Large intestine (tissue), 3 donors: ENCODE measurements around the gene GSTA2. TPM values are rescaled to one million over a fixed set of nuclear protein-coding genes. Genes with fewer than 3 reads are reported as not detected.
A peak's percentile ranks its signal among the peaks of the same experiment; 100 is the strongest.
"Not testable (repeated sequence)": the region's sequence is repeated elsewhere in the genome, so short reads cannot be mapped to it uniquely, and the experiment has no call there.

Experiments
- DNase-seq, 2 donors: peaks; one replicate each; pipeline versions ENCODE4 v3.0.0 to v3.0.0-alpha.2; 2013
- H3K27ac ChIP-seq: one replicate; pipeline ENCODE4 v1.5.1; 2013; ENCODE audit warnings: low read length
- H3K27me3 ChIP-seq: 2 replicates; pipeline ENCODE4 v1.6.1; 2013; ENCODE audit warnings: low read length; ENCODE audit not compliant: control insufficient read depth, insufficient read depth
- H3K36me3 ChIP-seq: 2 replicates; pipeline ENCODE4 v1.6.1; 2013; ENCODE audit warnings: low read length; ENCODE audit not compliant: control insufficient read depth, insufficient read depth
- H3K4me1 ChIP-seq: one replicate; pipeline ENCODE4 v1.6.1; 2013; ENCODE audit warnings: low read length; ENCODE audit not compliant: control insufficient read depth, insufficient read depth
- H3K4me3 ChIP-seq: one replicate; pipeline ENCODE4 v1.5.1; 2013; ENCODE audit warnings: low read length
- H3K9me3 ChIP-seq: one replicate; pipeline ENCODE4 v1.6.1; 2013; ENCODE audit warnings: mild to moderate bottlenecking, low read depth, low read length, moderate library complexity; ENCODE audit not compliant: control insufficient read depth
- WGBS: methylation state at CpG from one replicate; pipeline ENCODE4 v1.1.5; 2013; ENCODE audit warnings: low lambda C conversion rate; ENCODE audit not compliant: insufficient coverage; 5-methylcytosine and 5-hydroxymethylcytosine counted together
- polyA plus RNA-seq: library from polyadenylated mRNA; unstranded; fragments of 120-200 nt; gene quantifications from one replicate; pipeline ENCODE4 v1.2.1, GENCODE V29; 2013

GSTA2 gene
- polyA plus RNA-seq, 1 donor, result 24.0 TPM

GRCh38 chr6:52727908-52728307 lies 35.4 kb downstream of the GSTA2 start:
- no peaks in the 10 kb centered on the region for H3K27me3 ChIP-seq
- H3K36me3 ChIP-seq, result no peaks in the 10 kb centered on the region
- H3K27ac ChIP-seq, result no peak overlapping the region
- no peaks in the 10 kb centered on the region for H3K9me3 ChIP-seq
- WGBS, result no CpG with 5 or more reads among the region's 2 CpGs
- DNase-seq, result no peak
- peaks cover 25% of the 10 kb centered on the region for H3K4me1 ChIP-seq
- H3K4me3 ChIP-seq, result no peak overlapping the region

- 76% methylated on average over 3 of the region's 15 CpGs for WGBS
- Histone ChIP-seq H3K9me3 (no peaks in the 10 kb centered on the region), H3K27ac (peak overlapping the region; percentile 97), H3K4me1 (peaks cover 25% of the 10 kb centered on the region), H3K4me3 (no peak overlapping the region), H3K27me3 (no peaks in the 10 kb centered on the region), H3K36me3 (no peaks in the 10 kb centered on the region)
- no peak for DNase-seq
Observed at GRCh38 chr6:52726741-52727535, 36.3 kb downstream of the GSTA2 start.

GRCh38 chr6:52726193-52726542 lies 37.1 kb downstream of the GSTA2 start:
- peaks cover 25% of the 10 kb centered on the region for H3K4me1 ChIP-seq

GRCh38 chr6:52725535-52726192 lies 37.6 kb downstream of the GSTA2 start:
- H3K27ac ChIP-seq, result peak overlapping the region; percentile 97
- DNase-seq, result peak; percentile 89 to 95
- H3K4me3 ChIP-seq, result no peak overlapping the region
- H3K27me3 ChIP-seq, result no peaks in the 10 kb centered on the region
- H3K4me1 ChIP-seq, result peaks cover 25% of the 10 kb centered on the region
- no peaks in the 10 kb centered on the region for H3K36me3 ChIP-seq
- WGBS, result 0% methylated on average over 1 of the region's 2 CpGs
- no peaks in the 10 kb centered on the region for H3K9me3 ChIP-seq

More at GRCh38 chr6:52726193-52726542, 37.1 kb downstream of the GSTA2 start:
- Histone ChIP-seq H3K27me3 (no peaks in the 10 kb centered on the region), H3K9me3 (no peaks in the 10 kb centered on the region), H3K36me3 (no peaks in the 10 kb centered on the region), H3K4me3 (no peak overlapping the region), H3K27ac (peak overlapping the region; percentile 97)
- DNase-seq, result no peak
- WGBS, result no CpG with 5 or more reads among the region's 2 CpGs

GRCh38 chr6:52725143-52725534 lies 38.1 kb downstream of the GSTA2 start:
- no peaks in the 10 kb centered on the region for H3K36me3 ChIP-seq
- no peaks in the 10 kb centered on the region for H3K9me3 ChIP-seq
- peak overlapping the region; percentile 97 for H3K27ac ChIP-seq
- no peaks in the 10 kb centered on the region for H3K27me3 ChIP-seq
- DNase-seq, result peak; percentile 83 to 94
- H3K4me3 ChIP-seq, result no peak overlapping the region
- no CpG with 5 or more reads among the region's 3 CpGs for WGBS
- H3K4me1 ChIP-seq, result peaks cover 25% of the 10 kb centered on the region

- H3K36me3 ChIP-seq, result no peaks in the 10 kb centered on the region
- 61% methylated on average over 4 of the region's 13 CpGs for WGBS
- DNase-seq, result peak; percentile 81 to 83
- H3K9me3 ChIP-seq, result no peaks in the 10 kb centered on the region
- no peaks in the 10 kb centered on the region for H3K27me3 ChIP-seq
- peak overlapping the region; percentile 97 for H3K27ac ChIP-seq
- peaks cover 25% of the 10 kb centered on the region for H3K4me1 ChIP-seq
- H3K4me3 ChIP-seq, result no peak overlapping the region
Observed at GRCh38 chr6:52724406-52725121, 38.7 kb downstream of the GSTA2 start.

- Histone ChIP-seq H3K9me3 (no peaks in the 10 kb centered on the region), H3K36me3 (no peaks in the 10 kb centered on the region), H3K4me1 (peaks cover 25% of the 10 kb centered on the region), H3K4me3 (no peak overlapping the region), H3K27ac (peak overlapping the region; percentile 97), H3K27me3 (no peaks in the 10 kb centered on the region)
- no CpG with 5 or more reads among the region's 2 CpGs for WGBS
- DNase-seq, result peak; percentile 57 to 76
Observed at GRCh38 chr6:52724042-52724405, 39.3 kb downstream of the GSTA2 start.

- WGBS, result no CpG with 5 or more reads among the region's 2 CpGs
- H3K36me3 ChIP-seq, result no peaks in the 10 kb centered on the region
- H3K27me3 ChIP-seq, result no peaks in the 10 kb centered on the region
Observed at GRCh38 chr6:52720321-52720720, 43.0 kb downstream of the GSTA2 start.

GRCh38 chr6:52718550-52718949 lies 44.7 kb downstream of the GSTA2 start:
- DNase-seq, result no peak
- no peak overlapping the region for H3K27ac ChIP-seq
- H3K4me3 ChIP-seq, result no peak overlapping the region
- no peaks in the 10 kb centered on the region for H3K9me3 ChIP-seq
- H3K27me3 ChIP-seq, result no peaks in the 10 kb centered on the region
- H3K36me3 ChIP-seq, result no peaks in the 10 kb centered on the region
- peaks cover 3% of the 10 kb centered on the region for H3K4me1 ChIP-seq

More at GRCh38 chr6:52720321-52720720, 43.0 kb downstream of the GSTA2 start:
- Histone ChIP-seq H3K4me1 (peaks cover 17% of the 10 kb centered on the region), H3K27ac (no peak overlapping the region), H3K9me3 (no peaks in the 10 kb centered on the region), H3K4me3 (no peak overlapping the region)
- no peak for DNase-seq

- not testable (repeated sequence) for H3K4me1 ChIP-seq, H3K27ac ChIP-seq, H3K9me3 ChIP-seq, H3K4me3 ChIP-seq, H3K27me3 ChIP-seq, DNase-seq, H3K36me3 ChIP-seq
- 67% methylated on average over 2 of the region's 9 CpGs for WGBS
Observed at GRCh38 chr6:52714761-52715160, 48.5 kb downstream of the GSTA2 start.
